Cardiac muscle cell (in vitro differentiated cells and primary cell): ENCODE results near the gene CCDC88C. TPM values are rescaled to one million over a fixed set of nuclear protein-coding genes. Genes with fewer than 3 reads are reported as not detected.

ENCODE experiments used
- DNase-seq, 2 donors: peaks; one replicate each; pipeline versions ENCODE4 v3.0.0 to v3.0.0-alpha.2; 2010 to 2017; ENCODE audit warnings: low read depth in 1 of 2, low spot score in 1 of 2
- H3K27ac ChIP-seq: fragments of 200-600 bp; sonication (generic); 2 replicates; pipeline ENCODE4 v1.5.1; 2016
- H3K27me3 ChIP-seq: fragments of 200-600 bp; sonication (generic); 2 replicates; pipeline ENCODE4 v1.6.0; 2016; ENCODE audit warnings: control low read depth
- H3K36me3 ChIP-seq: fragments of 200-600 bp; sonication (generic); 2 replicates; pipeline ENCODE4 v1.5.1; 2016; ENCODE audit warnings: control low read depth
- H3K4me1 ChIP-seq: fragments of 200-600 bp; sonication (generic); 2 replicates; pipeline ENCODE4 v1.8.1; 2017; ENCODE audit warnings: low read depth, mild to moderate bottlenecking, mixed run types
- H3K4me3 ChIP-seq: fragments of 200-600 bp; sonication (generic); 2 replicates; pipeline ENCODE4 v1.5.1; 2016; ENCODE audit warnings: mild to moderate bottlenecking
- H3K9me3 ChIP-seq: fragments of 200-600 bp; sonication (generic); 2 replicates; pipeline ENCODE4 v1.5.1; 2017; ENCODE audit warnings: low read depth, mild to moderate bottlenecking, control low read depth
- CTCF ChIP-seq: IDR thresholded peaks from 2 replicates; pipeline ENCODE4 v1.5.1; 2012; ENCODE audit warnings: low read depth, mild to moderate bottlenecking, low read length
- polyA plus RNA-seq: library from polyadenylated mRNA; unstranded; fragments of >200 nt; fragmentation: Nextera tagmentation; extraction: Ambion mirVana; gene quantifications from 2 replicates; pipeline ENCODE4 v1.2.1, GENCODE V29; 2016
- total RNA-seq: library from RNA; depleted of rRNA; stranded (reverse); fragments of >200 nt; gene quantifications from 2 replicates; pipeline ENCODE4 v1.2.3, GENCODE V29; 2016

CCDC88C gene
- total and polyA plus RNA-seq, 2 experiments from 2014 or later: 0.49 to 1.2 TPM

GRCh38 chr14:91277546-91278382 is 139.9 kb downstream of the CCDC88C start:
- Histone ChIP-seq H3K27me3 (no peaks in the 10 kb centered on the region), H3K9me3 (no peaks in the 10 kb centered on the region), H3K27ac (no peak overlapping the region), H3K36me3 (no peaks in the 10 kb centered on the region), H3K4me3 (no peak overlapping the region), H3K4me1 (no peaks in the 10 kb centered on the region)
- no peak for TF ChIP-seq CTCF
- DNase-seq: no peak

- H3K27ac ChIP-seq: no peak overlapping the region
- no peak for TF ChIP-seq CTCF
- no peaks in the 10 kb centered on the region for H3K36me3 ChIP-seq
- H3K9me3 ChIP-seq: no peaks in the 10 kb centered on the region
- no peak for DNase-seq
- H3K27me3 ChIP-seq: no peaks in the 10 kb centered on the region
- H3K4me3 ChIP-seq: no peak overlapping the region
- no peaks in the 10 kb centered on the region for H3K4me1 ChIP-seq
Measured at GRCh38 chr14:91274796-91275195, 142.8 kb downstream of the CCDC88C start.

- no peak for DNase-seq
- H3K4me1 ChIP-seq: no peaks in the 10 kb centered on the region
- H3K4me3 ChIP-seq: no peak overlapping the region
- no peaks in the 10 kb centered on the region for H3K9me3 ChIP-seq
- no peaks in the 10 kb centered on the region for H3K36me3 ChIP-seq
- no peak overlapping the region for H3K27ac ChIP-seq
- no peaks in the 10 kb centered on the region for H3K27me3 ChIP-seq
- TF ChIP-seq CTCF: no peak
Measured at GRCh38 chr14:91273885-91274273, 143.7 kb downstream of the CCDC88C start.

GRCh38 chr14:91273273-91273884 is 144.2 kb downstream of the CCDC88C start:
- Histone ChIP-seq H3K36me3 (no peaks in the 10 kb centered on the region), H3K9me3 (no peaks in the 10 kb centered on the region), H3K27me3 (no peaks in the 10 kb centered on the region), H3K4me1 (no peaks in the 10 kb centered on the region), H3K4me3 (no peak overlapping the region), H3K27ac (no peak overlapping the region)
- no peak for DNase-seq
- TF ChIP-seq CTCF: no peak

GRCh38 chr14:91272341-91273272 is 145.0 kb downstream of the CCDC88C start:
- H3K4me3 ChIP-seq: no peak overlapping the region
- H3K9me3 ChIP-seq: no peaks in the 10 kb centered on the region
- no peaks in the 10 kb centered on the region for H3K36me3 ChIP-seq
- TF ChIP-seq CTCF: no peak
- no peaks in the 10 kb centered on the region for H3K4me1 ChIP-seq
- no peaks in the 10 kb centered on the region for H3K27me3 ChIP-seq
- no peak overlapping the region for H3K27ac ChIP-seq
- DNase-seq: no peak
